ENCODE results near the gene DVL3.

DNA sequence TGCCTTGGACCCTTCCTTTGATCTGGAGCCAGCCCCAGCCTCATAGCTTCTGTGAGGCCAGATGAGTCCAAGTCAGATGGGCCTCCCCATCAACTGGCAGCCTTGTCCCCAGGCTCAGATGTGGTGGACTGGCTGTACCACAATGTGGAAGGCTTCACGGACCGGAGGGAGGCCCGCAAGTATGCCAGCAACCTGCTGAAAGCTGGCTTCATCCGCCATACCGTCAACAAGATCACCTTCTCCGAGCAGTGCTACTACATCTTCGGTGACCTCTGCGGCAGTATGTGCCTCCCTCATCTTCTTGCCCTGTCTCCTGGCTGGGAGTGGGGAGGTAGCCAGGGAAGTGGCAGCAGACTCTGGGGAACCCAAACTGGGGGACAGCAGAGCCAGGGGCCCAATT lies 12.6 kb downstream of the DVL3 start:
- no peak for TF ChIP-seq RARB (CRISPR knock-in tag; IDR thresholded peaks at IDR 0.05)
- TF ChIP-seq, protein P1, sequence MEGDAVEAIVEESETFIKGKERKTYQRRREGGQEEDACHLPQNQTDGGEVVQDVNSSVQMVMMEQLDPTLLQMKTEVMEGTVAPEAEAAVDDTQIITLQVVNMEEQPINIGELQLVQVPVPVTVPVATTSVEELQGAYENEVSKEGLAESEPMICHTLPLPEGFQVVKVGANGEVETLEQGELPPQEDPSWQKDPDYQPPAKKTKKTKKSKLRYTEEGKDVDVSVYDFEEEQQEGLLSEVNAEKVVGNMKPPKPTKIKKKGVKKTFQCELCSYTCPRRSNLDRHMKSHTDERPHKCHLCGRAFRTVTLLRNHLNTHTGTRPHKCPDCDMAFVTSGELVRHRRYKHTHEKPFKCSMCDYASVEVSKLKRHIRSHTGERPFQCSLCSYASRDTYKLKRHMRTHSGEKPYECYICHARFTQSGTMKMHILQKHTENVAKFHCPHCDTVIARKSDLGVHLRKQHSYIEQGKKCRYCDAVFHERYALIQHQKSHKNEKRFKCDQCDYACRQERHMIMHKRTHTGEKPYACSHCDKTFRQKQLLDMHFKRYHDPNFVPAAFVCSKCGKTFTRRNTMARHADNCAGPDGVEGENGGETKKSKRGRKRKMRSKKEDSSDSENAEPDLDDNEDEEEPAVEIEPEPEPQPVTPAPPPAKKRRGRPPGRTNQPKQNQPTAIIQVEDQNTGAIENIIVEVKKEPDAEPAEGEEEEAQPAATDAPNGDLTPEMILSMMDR (IDR thresholded peaks at IDR 0.05): no peak

Data from A549 (cell line).